Stimulated activated naive B cell treated with anti-CD40 and anti-IgM and Interleukin-4, amounts not matched to agents 10 μg/mL and 1 μg/mL and 100 μg/mL, for 72 hours (primary cell): ENCODE data around the gene AP3S2.
"Not testable (repeated sequence)": the region's sequence is repeated elsewhere in the genome, so short reads cannot be mapped to it uniquely, and the experiment has no call there.

Source experiments
- ATAC-seq, 2 donors: fragments of 150-1000 bp; cut with Tn5 transposase; replicated peaks; 2 replicates each; pipeline ENCODE4 v1.10.0; 2021; ENCODE audit warnings: moderate library complexity in 1 of 2
- DNase-seq: peaks from one replicate; pipeline ENCODE4 v3.0.0; 2021
- H3K27ac Mint-ChIP-seq: one replicate; pipeline ENCODE4 v1.8.0; 2022; ENCODE audit warnings: mild to moderate bottlenecking, mixed read lengths
- H3K27me3 Mint-ChIP-seq, 2 donors: one replicate each; pipeline ENCODE4 v1.8.0; 2022; ENCODE audit warnings: mixed read lengths in 2 of 2
- H3K36me3 Mint-ChIP-seq, 2 donors: one replicate each; pipeline ENCODE4 v1.8.0; 2022; ENCODE audit warnings: mixed read lengths in 2 of 2, mild to moderate bottlenecking in 1 of 2
- H3K4me1 Mint-ChIP-seq, 2 donors: one replicate each; pipeline ENCODE4 v1.8.0; 2022; ENCODE audit warnings: mixed read lengths in 2 of 2, mild to moderate bottlenecking in 1 of 2
- H3K4me3 Mint-ChIP-seq, 2 donors: one replicate each; pipeline ENCODE4 v1.8.0; 2022; ENCODE audit warnings: mild to moderate bottlenecking in 2 of 2, mixed read lengths in 2 of 2, moderate library complexity in 1 of 2
- H3K9me3 Mint-ChIP-seq, 2 donors: one replicate each; pipeline ENCODE4 v1.8.0; 2022; ENCODE audit warnings: mixed read lengths in 2 of 2, mild to moderate bottlenecking in 1 of 2

AP3S2 gene

DNA sequence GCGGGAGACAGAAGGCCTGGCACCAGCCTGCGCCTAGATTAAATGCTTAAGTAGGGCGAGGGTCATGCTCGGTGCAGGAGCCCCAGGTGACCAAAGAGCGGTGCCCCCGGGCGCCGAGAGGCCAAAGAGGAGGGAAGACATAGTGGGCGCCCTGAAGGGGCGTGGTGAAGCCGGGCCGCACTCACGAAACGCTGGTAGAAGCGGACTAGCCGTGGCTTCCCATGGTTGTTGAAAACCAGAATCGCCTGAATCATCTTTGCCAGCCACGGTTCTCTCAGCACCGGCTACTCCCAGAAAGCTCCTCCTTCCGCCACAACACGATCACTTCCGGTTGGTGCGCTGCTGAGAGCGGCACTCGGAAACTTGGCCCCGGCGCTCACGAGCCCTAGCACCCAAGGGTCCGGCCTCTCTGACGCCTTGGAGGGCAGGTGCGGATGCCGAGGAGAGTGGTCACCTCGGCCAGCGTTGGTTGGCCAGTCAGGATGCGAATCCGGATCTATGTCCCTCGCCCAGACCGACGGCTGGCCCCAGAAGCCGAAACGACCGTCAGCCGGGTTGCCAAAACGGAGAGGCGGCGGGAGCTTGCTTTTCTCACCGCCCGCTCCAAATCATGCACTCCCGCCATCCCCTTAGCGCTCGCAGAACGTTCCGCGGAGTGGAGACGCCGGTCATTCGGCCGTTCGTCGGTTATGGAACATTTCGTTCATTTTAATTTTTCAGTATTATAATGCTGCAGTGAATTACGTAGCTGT is at the start of gene AP3S2:
Gene AP3S2, minus strand, starts transcription at position 299 of the 752 bp plus-strand sequence. Its CDS starts 45 bp downstream, at position 254.
- peak within 1 kb of the TSS; percentile 93 to 96 for H3K4me3 Mint-ChIP-seq
- H3K9me3 Mint-ChIP-seq = no peaks in the 10 kb centered on the region
- DNase-seq (peak; percentile 88), ATAC-seq (peak; percentile 92 to 97)
- peak within 1 kb of the TSS; percentile 98 for H3K27ac Mint-ChIP-seq
- no peaks in the 10 kb centered on the region for H3K27me3 Mint-ChIP-seq
- H3K4me1 Mint-ChIP-seq = peaks cover 8 to 27% of the 10 kb centered on the region in 2 donors
- peaks cover 3 to 14% of the 10 kb centered on the region in 2 donors for H3K36me3 Mint-ChIP-seq

DNA sequence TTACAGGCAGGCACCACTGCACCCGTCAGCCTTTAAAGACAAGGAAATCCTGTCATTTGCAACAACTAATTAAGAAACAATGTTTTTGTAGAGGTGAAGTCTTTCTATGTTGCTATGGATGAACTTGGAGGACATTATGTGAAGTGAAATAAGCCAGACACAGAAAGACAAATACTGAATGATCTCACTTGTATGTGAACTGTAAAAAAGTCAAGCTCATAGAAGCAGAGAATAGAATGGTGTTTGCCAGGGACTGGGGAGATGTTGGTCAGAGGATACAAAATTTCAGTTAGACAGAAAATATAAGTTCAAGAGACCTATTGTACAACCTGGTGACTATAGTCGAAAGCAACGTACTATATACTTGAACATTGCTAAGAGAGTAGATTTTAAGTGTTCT is 46.1 kb upstream of the AP3S2 start:
- H3K27me3 Mint-ChIP-seq = peaks cover 8 to 23% of the 10 kb centered on the region in 2 donors
- no peak overlapping the region for H3K4me3 Mint-ChIP-seq
- peaks cover 0 to 4% of the 10 kb centered on the region in 2 donors for H3K9me3 Mint-ChIP-seq
- DNase-seq (no peak), ATAC-seq (no peak)
- H3K27ac Mint-ChIP-seq = no peak overlapping the region
- peaks cover 0 to 4% of the 10 kb centered on the region in 2 donors for H3K4me1 Mint-ChIP-seq
- H3K36me3 Mint-ChIP-seq = no peaks in the 10 kb centered on the region

DNA sequence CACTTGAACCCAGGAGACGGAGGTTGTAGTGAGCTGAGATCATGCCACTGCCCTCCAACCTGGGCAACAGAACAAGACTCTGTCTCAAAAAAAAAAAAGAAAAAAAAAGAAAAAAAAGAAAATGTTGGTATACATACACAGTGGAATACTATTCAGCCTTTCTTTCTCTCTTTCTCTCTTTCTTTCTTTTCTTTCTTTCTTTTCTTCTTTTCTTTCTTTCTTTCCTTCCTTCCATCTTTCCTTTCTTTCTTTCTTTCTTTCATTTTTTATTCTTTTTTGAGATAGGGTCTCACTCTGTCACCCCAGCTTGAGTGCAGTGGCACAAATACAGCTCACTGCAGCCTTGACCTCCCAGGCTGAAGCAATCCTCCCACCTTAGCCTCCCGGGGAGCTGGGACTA is 45.6 kb upstream of the AP3S2 start:
- H3K27me3 Mint-ChIP-seq = peaks cover 8 to 23% of the 10 kb centered on the region in 2 donors
- not testable (repeated sequence) for ATAC-seq, H3K4me1 Mint-ChIP-seq, H3K4me3 Mint-ChIP-seq, DNase-seq, H3K36me3 Mint-ChIP-seq, H3K27ac Mint-ChIP-seq, H3K9me3 Mint-ChIP-seq

DNA sequence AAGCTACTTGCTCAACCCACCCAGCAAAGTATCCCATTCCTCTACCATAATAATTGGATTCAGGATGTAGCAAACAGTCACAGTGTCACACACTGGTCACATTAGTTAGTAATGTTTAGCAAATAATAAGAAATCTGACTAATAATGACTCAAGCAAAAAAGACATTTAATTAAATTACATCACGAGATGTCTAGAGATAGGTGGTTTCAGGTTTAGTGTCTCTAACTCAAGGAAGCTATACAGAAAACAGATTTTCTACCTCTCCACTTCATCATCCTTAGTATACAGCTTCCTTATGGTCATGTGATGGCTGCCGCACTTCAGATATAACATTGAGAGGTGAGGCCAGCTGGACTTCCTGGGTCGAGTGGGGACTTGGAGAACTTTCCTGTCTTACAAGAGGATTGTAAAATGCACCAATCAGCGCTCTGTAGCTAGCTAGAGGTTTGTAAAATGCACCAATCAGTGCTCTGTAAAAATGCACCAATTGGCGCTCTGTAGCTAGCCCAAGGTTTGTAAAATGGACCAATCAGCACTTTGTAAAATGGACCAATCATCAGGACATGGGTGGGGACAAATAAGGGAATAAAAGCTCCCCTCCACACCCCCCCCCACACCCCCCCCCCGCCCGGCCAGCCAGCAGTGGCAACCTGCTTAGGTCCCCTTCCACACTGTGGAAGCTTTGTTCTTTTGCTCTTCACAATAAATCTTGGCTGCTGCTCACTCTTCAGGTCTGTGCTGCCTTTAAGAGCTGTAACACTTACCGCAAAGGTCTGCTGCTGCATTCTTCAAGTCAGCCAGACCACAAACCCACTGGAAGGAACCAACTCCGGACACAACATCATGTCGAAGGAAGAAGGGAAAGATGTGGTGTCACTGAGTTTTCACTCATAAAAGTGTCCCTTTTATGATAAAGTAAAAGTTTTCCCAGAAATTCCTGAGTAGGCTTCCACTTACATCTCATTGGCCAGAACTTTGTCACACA is 43.9 kb upstream of the AP3S2 start:
- no peaks in the 10 kb centered on the region for H3K36me3 Mint-ChIP-seq

DNA sequence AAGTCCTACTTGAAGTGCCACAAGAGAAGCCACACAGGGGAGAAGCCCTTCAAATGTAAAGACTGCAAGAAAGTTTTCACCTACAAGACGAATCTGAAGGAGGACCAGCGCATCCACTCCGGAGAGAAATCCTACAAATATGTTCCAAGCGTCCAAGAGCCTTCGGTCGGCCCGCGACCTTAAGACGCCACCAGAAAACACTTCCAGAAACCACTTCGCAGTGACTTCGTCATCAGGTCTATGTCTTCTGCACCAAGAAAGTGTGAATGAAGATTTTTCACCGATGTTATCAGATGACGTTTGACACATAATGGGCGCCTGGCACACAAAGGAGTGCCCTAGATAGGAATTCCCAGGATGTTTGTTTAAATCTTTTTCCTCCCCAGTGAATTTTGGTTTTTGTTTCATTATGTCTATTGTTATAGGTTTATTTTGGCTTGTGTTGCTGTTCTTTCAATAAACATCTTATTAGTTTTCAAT is 43.0 kb upstream of the AP3S2 start:
- no peaks in the 10 kb centered on the region for H3K36me3 Mint-ChIP-seq
- H3K4me1 Mint-ChIP-seq = peaks cover 0 to 2% of the 10 kb centered on the region in 2 donors
- no peak overlapping the region for H3K27ac Mint-ChIP-seq
- no peak overlapping the region for H3K4me3 Mint-ChIP-seq
- ATAC-seq (no peak), DNase-seq (no peak)
- H3K27me3 Mint-ChIP-seq = peaks cover 8 to 23% of the 10 kb centered on the region in 2 donors
- H3K9me3 Mint-ChIP-seq = peaks cover 0 to 4% of the 10 kb centered on the region in 2 donors

More for the DNA sequence above, 43.9 kb upstream of the AP3S2 start:
- ATAC-seq (no peak), DNase-seq (no peak)
- no peak overlapping the region for H3K27ac Mint-ChIP-seq
- no peak overlapping the region for H3K4me3 Mint-ChIP-seq
- peaks cover 8 to 23% of the 10 kb centered on the region in 2 donors for H3K27me3 Mint-ChIP-seq
- H3K9me3 Mint-ChIP-seq = peaks cover 0 to 4% of the 10 kb centered on the region in 2 donors
- peaks cover 0 to 2% of the 10 kb centered on the region in 2 donors for H3K4me1 Mint-ChIP-seq

DNA sequence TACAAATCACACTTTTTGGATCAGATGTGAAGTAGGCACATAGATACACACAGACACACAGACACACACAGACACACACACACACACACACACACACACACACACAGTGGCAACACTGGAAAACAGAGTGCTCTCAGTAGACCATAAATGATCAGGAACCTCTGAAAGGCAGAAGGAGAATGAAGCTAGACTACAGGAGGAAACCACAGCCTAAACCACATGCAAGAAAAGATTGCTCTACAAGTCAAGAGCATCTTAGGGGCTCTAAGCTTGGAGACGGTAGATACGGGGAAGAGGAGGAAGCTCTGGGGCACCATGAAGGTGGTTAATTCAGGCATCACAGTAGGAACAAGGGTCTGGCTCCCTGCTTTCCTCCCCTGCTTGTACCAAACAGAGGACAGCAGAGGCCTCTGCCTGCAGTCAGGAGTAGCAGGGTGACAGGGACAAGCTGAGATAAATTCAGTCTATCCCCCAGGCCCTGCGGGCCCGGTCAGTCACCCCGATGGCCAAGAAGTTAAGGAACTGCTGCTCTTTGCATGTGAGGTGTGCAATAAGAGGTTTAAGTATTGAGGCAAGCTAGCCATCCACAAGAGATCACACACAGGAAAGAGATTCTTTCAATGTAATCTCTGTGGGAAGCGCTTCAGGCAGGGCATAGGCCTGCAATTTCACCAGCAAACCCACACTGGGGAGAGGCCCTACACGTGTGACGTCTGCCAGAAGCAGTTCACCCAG is 42.4 kb upstream of the AP3S2 start:
- H3K9me3 Mint-ChIP-seq = peaks cover 0 to 4% of the 10 kb centered on the region in 2 donors
- H3K4me3 Mint-ChIP-seq = no peak overlapping the region
- no peaks in the 10 kb centered on the region for H3K36me3 Mint-ChIP-seq
- peaks cover 8 to 23% of the 10 kb centered on the region in 2 donors for H3K27me3 Mint-ChIP-seq
- peaks cover 0 to 2% of the 10 kb centered on the region in 2 donors for H3K4me1 Mint-ChIP-seq
- H3K27ac Mint-ChIP-seq = no peak overlapping the region
- DNase-seq (no peak), ATAC-seq (no peak)

DNA sequence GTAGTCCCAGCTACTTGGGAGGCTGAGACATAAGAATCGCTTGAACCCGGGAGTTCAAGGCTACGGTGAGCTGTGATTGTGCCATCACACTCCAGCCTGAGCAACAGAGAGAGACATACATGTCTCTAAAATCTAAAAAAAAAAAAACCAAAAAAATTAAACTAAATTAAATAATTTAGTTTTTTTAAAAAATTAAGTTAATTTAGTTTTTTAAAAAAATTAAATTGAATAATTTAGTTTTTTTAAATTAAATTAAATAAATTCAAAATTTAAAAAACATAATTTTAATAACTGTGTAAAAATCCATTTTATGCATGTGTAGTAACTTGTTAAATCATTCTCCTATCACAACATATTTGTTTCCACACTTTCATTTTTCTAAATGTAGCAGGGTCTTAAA is 39.1 kb upstream of the AP3S2 start:
- H3K27me3 Mint-ChIP-seq = peaks cover under 1 to 9% of the 10 kb centered on the region in 2 donors
- no peak for ATAC-seq
- peaks cover 0 to 2% of the 10 kb centered on the region in 2 donors for H3K9me3 Mint-ChIP-seq
- no peak overlapping the region for H3K27ac Mint-ChIP-seq
- H3K36me3 Mint-ChIP-seq = no peaks in the 10 kb centered on the region
- no peak for DNase-seq
- H3K4me1 Mint-ChIP-seq = peaks cover 0 to 2% of the 10 kb centered on the region in 2 donors
- H3K4me3 Mint-ChIP-seq = no peak overlapping the region

DNA sequence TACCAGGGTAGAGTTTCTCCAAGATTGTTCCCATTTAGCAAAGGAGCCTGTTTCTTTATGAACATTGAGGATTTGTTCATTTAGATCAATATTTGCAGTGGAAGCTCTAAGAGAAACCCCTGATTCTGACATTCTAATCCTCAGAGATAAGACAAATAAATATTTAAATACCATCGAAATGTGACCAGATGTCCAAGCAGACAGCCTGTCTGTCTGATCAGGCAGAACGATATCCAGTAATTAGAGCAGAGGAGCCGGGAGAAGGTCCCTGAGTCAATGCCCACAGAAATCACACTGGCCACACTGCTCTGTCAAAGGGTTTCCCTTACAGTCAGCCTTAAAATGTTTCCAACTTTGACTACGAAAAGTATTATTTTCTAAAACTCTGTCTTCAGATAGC is 34.6 kb upstream of the AP3S2 start:
- Mint-ChIP-seq H3K4me1 (no peaks in the 10 kb centered on the region), H3K36me3 (no peaks in the 10 kb centered on the region), H3K4me3 (no peak overlapping the region), H3K27me3 (peaks cover 0 to 5% of the 10 kb centered on the region in 2 donors), H3K27ac (no peak overlapping the region), H3K9me3 (no peaks in the 10 kb centered on the region)
- DNase-seq (no peak), ATAC-seq (no peak)

DNA sequence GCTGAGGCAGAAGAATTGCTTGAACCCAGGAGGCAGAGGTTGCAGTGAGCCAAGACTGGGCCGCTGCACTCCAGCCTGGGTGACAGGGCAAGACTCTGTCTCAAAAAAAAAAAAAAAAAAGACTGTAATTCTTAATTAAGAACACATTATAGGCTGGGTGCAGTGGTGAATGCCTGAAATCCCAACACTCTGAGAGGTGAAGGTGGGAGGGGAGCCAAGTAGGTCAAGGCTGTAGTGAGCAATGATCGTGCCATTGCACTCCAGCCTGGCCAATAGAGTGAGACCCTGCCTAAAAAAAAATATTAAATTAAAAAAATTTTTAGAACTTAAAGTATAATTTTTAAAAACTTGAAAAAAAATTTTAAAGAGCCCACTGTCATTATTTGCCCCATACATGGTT is 32.4 kb upstream of the AP3S2 start:
- no peak overlapping the region for H3K27ac Mint-ChIP-seq
- H3K9me3 Mint-ChIP-seq = no peaks in the 10 kb centered on the region
- DNase-seq = no peak
- no peak overlapping the region for H3K4me3 Mint-ChIP-seq
- H3K27me3 Mint-ChIP-seq = peaks cover 0 to 5% of the 10 kb centered on the region in 2 donors
- H3K36me3 Mint-ChIP-seq = no peaks in the 10 kb centered on the region
- ATAC-seq = no peak
- no peaks in the 10 kb centered on the region for H3K4me1 Mint-ChIP-seq

DNA sequence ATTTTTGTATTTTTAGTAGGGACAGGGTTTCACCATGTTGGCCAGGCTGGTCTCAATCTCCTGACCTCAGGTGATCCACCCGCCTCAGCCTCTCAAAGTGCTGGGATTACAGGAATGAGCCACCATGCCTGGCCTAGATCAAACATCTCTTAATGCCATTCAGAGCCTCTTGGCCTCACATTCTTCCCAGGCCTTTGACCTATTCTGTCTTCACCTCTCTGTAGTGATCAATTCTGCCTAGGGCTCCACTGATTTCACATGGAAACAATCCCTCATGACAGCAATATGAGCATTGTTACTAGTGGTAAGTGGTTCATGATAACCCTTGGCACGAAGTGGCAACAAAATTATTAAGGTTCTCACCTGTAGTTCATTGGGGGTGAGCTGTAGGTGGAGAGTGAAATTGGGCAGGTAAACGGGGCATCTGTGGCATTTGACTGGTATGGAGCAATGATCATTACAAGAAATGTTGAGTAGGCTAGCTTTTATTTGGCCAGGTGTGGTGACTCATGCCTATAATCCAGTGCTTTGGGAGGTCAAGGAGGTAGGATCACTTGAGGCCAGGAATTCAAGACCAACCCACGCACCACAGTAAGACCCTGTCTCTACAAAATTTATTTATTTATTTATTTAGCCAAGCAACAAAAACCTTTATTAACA is 23.8 kb upstream of the AP3S2 start:
- H3K27me3 Mint-ChIP-seq = peaks cover 18 to 24% of the 10 kb centered on the region in 2 donors
- no peak overlapping the region for H3K4me3 Mint-ChIP-seq
- no peak for DNase-seq
- no peak for ATAC-seq
- peaks cover 0 to 2% of the 10 kb centered on the region in 2 donors for H3K4me1 Mint-ChIP-seq
- H3K27ac Mint-ChIP-seq = no peak overlapping the region
- H3K9me3 Mint-ChIP-seq = no peaks in the 10 kb centered on the region
- no peaks in the 10 kb centered on the region for H3K36me3 Mint-ChIP-seq

DNA sequence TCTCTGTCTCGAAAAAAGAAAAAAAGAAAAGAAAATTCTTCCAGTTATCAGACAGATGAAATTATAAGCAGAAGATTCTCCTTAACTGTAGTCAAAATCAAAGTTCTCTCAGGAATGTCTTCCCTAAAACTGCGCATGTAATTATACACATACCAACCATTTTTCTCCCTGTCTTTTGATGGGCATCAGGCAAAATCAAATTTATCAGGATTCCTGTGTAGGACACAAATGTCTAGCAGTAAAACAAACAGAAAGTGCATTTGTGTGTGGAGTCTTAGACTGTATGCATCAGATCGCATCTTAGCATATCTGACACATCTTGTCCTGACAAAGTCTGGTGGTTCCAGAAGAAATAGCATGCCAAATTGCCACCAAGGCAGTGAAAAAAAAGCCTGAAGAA is 22.9 kb upstream of the AP3S2 start:
- Mint-ChIP-seq H3K4me3 (no peak overlapping the region), H3K27ac (no peak overlapping the region), H3K36me3 (no peaks in the 10 kb centered on the region), H3K4me1 (peaks cover 6 to 8% of the 10 kb centered on the region in 2 donors), H3K27me3 (peaks cover 26 to 30% of the 10 kb centered on the region in 2 donors), H3K9me3 (no peaks in the 10 kb centered on the region)
- DNase-seq (no peak), ATAC-seq (no peak)

DNA sequence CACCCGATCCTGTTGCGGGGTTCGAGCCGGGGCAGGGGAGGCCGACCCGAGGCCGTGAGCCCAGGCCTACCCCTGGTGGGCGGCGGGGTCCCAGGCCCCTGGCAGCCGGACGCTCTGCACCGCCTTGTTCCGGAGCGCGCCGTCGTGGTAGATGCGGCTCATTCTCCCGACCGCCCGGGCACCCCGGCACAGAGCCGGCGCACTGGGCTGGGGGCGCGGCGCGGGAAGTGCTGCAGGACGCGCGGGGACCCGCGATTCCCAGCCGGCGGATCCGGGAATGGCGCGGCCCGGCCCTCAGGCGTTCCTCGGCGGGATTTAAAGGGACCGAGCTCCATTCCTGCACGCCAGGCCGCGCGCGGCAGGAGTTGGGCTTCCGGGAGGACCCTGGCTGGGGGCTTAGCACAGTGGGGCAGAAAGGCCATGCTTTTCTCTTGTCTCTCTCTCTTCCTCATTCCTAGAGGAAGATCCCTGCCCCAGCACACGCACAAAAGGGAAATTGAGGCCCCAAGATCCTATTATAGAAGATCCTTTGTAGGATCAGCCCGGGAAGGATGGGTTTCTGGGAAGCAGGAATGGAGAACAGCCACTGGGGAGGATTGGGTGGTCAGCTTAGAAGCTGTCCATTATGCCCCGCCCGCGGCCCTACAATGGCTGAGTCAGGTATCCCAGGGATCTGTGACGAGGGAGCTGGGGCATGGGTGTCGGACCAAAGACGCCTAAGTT is 19.0 kb upstream of the AP3S2 start, which contains the start of gene ARPIN:
Gene ARPIN, minus strand, starts transcription at position 279 of the 723 bp plus-strand sequence. Its CDS starts 117 bp downstream, at position 162.
- peak within 1 kb of the TSS; percentile 37 for H3K27ac Mint-ChIP-seq
- peak; percentile 51 to 65 for ATAC-seq
- peaks cover 8 to 16% of the 10 kb centered on the region in 2 donors for H3K4me1 Mint-ChIP-seq
- peak within 1 kb of the TSS; percentile 59 to 81 for H3K4me3 Mint-ChIP-seq
- no peaks in the 10 kb centered on the region for H3K9me3 Mint-ChIP-seq
- peaks cover 38 to 42% of the 10 kb centered on the region in 2 donors for H3K27me3 Mint-ChIP-seq
- DNase-seq = no peak
- H3K36me3 Mint-ChIP-seq = no peaks in the 10 kb centered on the region
